ENCODE data around the gene NBAS.

GRCh38 chr2:15279201-15279876 lies 281.8 kb downstream of the NBAS start:
- no peak for TF ChIP-seq CTCF (IDR thresholded peaks at IDR 0.05; ENCODE audit: low read length)
- no peak for TF ChIP-seq EZH2 (IDR thresholded peaks at IDR 0.05; ENCODE audit: borderline replicate concordance, low read length)

Data from OCI-LY1 (cell line).